Activated CD8-positive, alpha-beta memory T cell treated with anti-CD3 and anti-CD28 coated beads, Interleukin-2, amount 10 ng/mL, durations not matched to agents 7 days and 5 days (primary cell): Measurements from ENCODE around the gene UGT2A3. TPM values are rescaled to one million over a fixed set of nuclear protein-coding genes. Genes with fewer than 3 reads are reported as not detected.

Source experiments
- ATAC-seq: fragments of 150-1000 bp; cut with Tn5 transposase; one replicate; pipeline ENCODE4 v1.10.0; 2021; ENCODE audit warnings: moderate library complexity
- CTCF ChIA-PET: fragments of 350-600 bp; sonication (Branson Sonifier 250); formaldehyde crosslinking; loops from one replicate; lab custom pipeline; 2021; ENCODE audit warnings: antibody characterized with exemption; lab: Charles Lee
- DNase-seq: peaks from one replicate; pipeline ENCODE4 v3.0.0-alpha.2; 2020
- H3K27ac Mint-ChIP-seq: one replicate; pipeline ENCODE4 v1.8.0; 2021; ENCODE audit warnings: mild to moderate bottlenecking, mixed read lengths
- H3K27me3 Mint-ChIP-seq: one replicate; pipeline ENCODE4 v1.8.0; 2021; ENCODE audit warnings: mixed read lengths
- H3K36me3 Mint-ChIP-seq: one replicate; pipeline ENCODE4 v1.8.0; 2021; ENCODE audit warnings: mild to moderate bottlenecking, mixed read lengths
- H3K4me1 Mint-ChIP-seq: one replicate; pipeline ENCODE4 v1.8.0; 2021; ENCODE audit warnings: mixed read lengths
- H3K4me3 Mint-ChIP-seq: one replicate; pipeline ENCODE4 v1.8.0; 2021; ENCODE audit warnings: mild to moderate bottlenecking, moderate library complexity, mixed read lengths
- H3K9me3 Mint-ChIP-seq: one replicate; pipeline ENCODE4 v1.8.0; 2022; ENCODE audit warnings: low read depth, mixed read lengths
- total RNA-seq, 2 experiments: library from RNA; stranded (reverse); gene quantifications; one replicate each; pipeline ENCODE4 v1.2.3, GENCODE V29; 2021

Gene UGT2A3
- total RNA-seq, 2 experiments from 2014 or later: not detected

DNA sequence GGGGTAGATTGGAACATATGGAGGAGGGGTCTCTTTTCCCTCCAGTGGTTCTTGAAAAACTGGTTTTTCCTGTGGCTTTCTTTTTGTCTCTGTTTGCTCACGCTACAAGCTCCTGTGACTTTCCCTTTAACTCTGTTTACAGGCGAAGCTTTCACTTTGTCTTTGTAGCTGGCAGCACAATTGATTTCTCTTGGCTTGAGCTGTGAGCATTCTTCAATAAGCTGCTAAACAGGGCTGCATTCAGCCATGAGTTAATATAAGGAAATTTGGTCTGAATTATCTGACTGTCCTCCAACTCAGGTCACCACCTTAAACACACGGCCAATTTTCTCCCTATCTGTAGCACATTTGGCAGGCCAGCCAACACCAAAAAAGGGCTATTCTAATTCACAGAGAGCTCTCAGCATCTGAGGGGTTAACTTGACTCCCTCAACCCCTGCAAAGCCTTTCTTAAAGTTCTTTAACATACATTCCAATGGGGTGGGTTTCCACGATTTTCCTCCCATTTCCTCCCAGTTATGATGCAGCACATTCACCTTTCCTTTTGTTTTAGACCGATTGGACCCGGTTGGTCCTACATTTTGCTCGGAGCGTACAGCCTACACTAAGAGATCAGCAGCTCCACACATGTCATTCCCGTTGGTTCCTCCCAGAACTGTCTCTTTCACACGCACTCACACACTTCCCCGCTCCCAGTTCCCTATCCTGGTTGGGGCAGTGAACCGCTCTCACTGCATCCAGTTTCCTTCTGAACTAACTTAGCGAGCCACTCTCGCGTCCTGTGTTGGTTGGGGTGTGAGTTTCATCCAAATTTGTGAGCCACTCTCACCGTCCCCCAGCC is 45.4 kb downstream of the UGT2A3 start:
- H3K27me3 Mint-ChIP-seq: no peaks in the 10 kb centered on the region
- no peak overlapping the region for H3K27ac Mint-ChIP-seq
- DNase-seq (no peak), ATAC-seq (no peak)
- H3K9me3 Mint-ChIP-seq: no peaks in the 10 kb centered on the region
- CTCF ChIA-PET: interaction anchor here (0.6 kb wide), 1 partner anchor 216 kb away, joined by 6 read pairs; no protein-coding TSS in a partner anchor
- H3K4me1 Mint-ChIP-seq: no peaks in the 10 kb centered on the region
- no peaks in the 10 kb centered on the region for H3K36me3 Mint-ChIP-seq
- H3K4me3 Mint-ChIP-seq: no peak overlapping the region

DNA sequence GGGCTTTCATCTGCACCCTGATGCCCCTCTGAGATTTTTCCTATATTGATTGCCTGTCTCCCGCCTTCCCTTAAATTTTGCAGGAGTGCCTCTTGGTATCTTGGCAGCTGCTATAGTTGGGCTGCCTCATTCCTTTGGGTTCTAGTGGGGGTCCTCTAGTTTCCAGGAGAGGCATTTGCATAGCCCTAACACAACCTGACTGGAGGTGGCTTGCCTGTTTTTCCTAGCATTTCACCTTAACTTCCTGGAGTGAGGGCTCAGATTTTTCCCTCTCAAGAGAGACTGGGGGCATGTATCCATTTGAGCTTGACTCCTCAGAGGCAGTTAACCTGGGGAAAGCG is 46.0 kb downstream of the UGT2A3 start:
- Mint-ChIP-seq H3K27me3 (no peaks in the 10 kb centered on the region), H3K9me3 (no peaks in the 10 kb centered on the region), H3K4me3 (no peak overlapping the region), H3K36me3 (no peaks in the 10 kb centered on the region), H3K4me1 (no peaks in the 10 kb centered on the region), H3K27ac (no peak overlapping the region)
- ATAC-seq (no peak), DNase-seq (no peak)
- CTCF ChIA-PET: no interaction called here

DNA sequence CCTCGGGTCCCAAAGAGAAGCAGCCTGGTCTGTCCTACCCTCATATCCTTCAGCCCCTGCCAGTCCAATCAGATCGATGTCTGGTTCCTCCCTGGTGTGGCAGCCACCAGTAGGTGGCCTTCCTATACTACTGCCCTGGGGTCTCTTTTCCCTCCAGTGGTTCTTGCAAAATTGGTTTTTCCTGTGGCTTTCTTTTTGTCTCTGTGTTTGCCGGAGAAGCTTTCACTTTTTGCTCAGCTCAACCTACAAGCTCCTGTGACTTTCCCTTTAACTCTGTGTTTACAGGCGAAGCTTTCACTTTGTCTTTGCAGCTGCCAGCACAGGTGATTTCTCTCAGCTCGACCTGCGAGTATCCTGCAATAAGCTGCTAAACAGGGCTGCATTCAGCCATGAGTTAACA is 46.8 kb downstream of the UGT2A3 start:
- Mint-ChIP-seq H3K9me3 (no peaks in the 10 kb centered on the region), H3K4me3 (no peak overlapping the region), H3K4me1 (no peaks in the 10 kb centered on the region), H3K27me3 (no peaks in the 10 kb centered on the region), H3K27ac (no peak overlapping the region), H3K36me3 (no peaks in the 10 kb centered on the region)
- CTCF ChIA-PET: no interaction called here
- ATAC-seq: no peak
- DNase-seq: no peak

GRCh38 chr4:68896749-68897148 is 54.9 kb downstream of the UGT2A3 start:
- CTCF ChIA-PET: no interaction called here
- H3K36me3 Mint-ChIP-seq: no peaks in the 10 kb centered on the region
- DNase-seq (no peak), ATAC-seq (no peak)
- no peaks in the 10 kb centered on the region for H3K4me1 Mint-ChIP-seq
- no peaks in the 10 kb centered on the region for H3K9me3 Mint-ChIP-seq
- H3K4me3 Mint-ChIP-seq: no peak overlapping the region
- H3K27ac Mint-ChIP-seq: no peak overlapping the region
- H3K27me3 Mint-ChIP-seq: no peaks in the 10 kb centered on the region

DNA sequence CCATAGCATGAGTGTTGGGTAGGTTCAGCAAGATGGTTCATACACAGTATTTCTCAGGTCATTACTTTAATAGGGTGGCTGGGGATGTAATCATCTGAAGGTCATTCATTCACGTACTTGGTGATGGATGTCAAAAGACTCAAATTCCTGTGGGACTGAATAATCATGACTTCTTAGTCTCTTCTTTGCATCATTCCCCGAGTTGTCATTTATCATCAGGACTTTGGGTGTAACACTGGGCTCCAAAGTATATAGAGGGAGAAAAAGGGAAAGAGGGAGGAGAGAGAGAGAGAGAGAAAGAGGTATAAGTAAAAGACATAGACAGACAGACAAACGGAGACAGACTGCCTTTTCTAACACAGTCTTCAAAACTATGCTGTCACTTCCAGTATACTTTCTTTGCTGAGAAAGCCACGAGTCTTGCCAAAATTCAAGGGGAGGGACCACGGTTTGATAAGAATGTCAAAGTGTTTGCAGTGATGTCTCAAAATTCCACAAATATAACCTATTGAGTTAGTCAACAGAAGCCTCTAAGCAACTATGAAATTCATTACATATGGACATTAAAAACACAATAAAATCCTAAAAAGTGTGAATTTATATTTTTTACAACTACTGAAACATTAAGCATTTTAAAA is 55.9 kb downstream of the UGT2A3 start:
- Mint-ChIP-seq H3K4me1 (no peaks in the 10 kb centered on the region), H3K4me3 (no peak overlapping the region), H3K27ac (no peak overlapping the region), H3K36me3 (no peaks in the 10 kb centered on the region), H3K27me3 (no peaks in the 10 kb centered on the region), H3K9me3 (no peaks in the 10 kb centered on the region)
- CTCF ChIA-PET: no interaction called here
- ATAC-seq: no peak
- DNase-seq: no peak

GRCh38 chr4:68892861-68893260 is 58.7 kb downstream of the UGT2A3 start:
- H3K36me3 Mint-ChIP-seq: no peaks in the 10 kb centered on the region
- DNase-seq (no peak), ATAC-seq (no peak)
- CTCF ChIA-PET: no interaction called here
- no peak overlapping the region for H3K27ac Mint-ChIP-seq
- H3K27me3 Mint-ChIP-seq: no peaks in the 10 kb centered on the region
- H3K9me3 Mint-ChIP-seq: no peaks in the 10 kb centered on the region
- H3K4me1 Mint-ChIP-seq: no peaks in the 10 kb centered on the region
- no peak overlapping the region for H3K4me3 Mint-ChIP-seq

DNA sequence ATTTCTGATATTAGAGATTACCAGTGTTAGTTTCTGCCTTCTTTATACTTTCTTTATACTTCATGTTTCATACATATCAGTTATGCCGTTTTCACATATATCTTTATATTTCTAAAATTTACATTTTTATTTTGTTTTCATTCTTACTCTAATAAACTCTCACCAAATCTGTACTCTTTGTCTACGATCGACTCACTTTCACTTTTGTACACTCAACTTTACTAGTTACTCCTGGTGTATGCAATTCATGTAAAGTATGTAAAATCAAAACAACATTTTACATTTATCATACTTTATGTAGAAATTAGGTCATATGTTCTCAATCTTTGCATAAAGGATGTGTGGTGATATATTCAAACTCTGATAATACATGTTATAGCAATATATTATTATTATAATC is 59.9 kb downstream of the UGT2A3 start:
- H3K9me3 Mint-ChIP-seq: no peaks in the 10 kb centered on the region
- H3K4me1 Mint-ChIP-seq: no peaks in the 10 kb centered on the region
- no peaks in the 10 kb centered on the region for H3K36me3 Mint-ChIP-seq
- no peak for ATAC-seq
- CTCF ChIA-PET: no interaction called here
- H3K4me3 Mint-ChIP-seq: no peak overlapping the region
- no peak for DNase-seq
- H3K27me3 Mint-ChIP-seq: no peaks in the 10 kb centered on the region
- no peak overlapping the region for H3K27ac Mint-ChIP-seq

GRCh38 chr4:68885545-68885944 is 66.1 kb downstream of the UGT2A3 start:
- no peak overlapping the region for H3K4me3 Mint-ChIP-seq
- no peak for ATAC-seq
- no peaks in the 10 kb centered on the region for H3K27me3 Mint-ChIP-seq
- no peaks in the 10 kb centered on the region for H3K36me3 Mint-ChIP-seq
- DNase-seq: no peak
- H3K9me3 Mint-ChIP-seq: no peaks in the 10 kb centered on the region
- no peak overlapping the region for H3K27ac Mint-ChIP-seq
- CTCF ChIA-PET: no interaction called here
- H3K4me1 Mint-ChIP-seq: no peaks in the 10 kb centered on the region

GRCh38 chr4:68883870-68884269 is 67.7 kb downstream of the UGT2A3 start:
- Mint-ChIP-seq H3K9me3 (no peaks in the 10 kb centered on the region), H3K4me1 (no peaks in the 10 kb centered on the region), H3K36me3 (no peaks in the 10 kb centered on the region), H3K27ac (no peak overlapping the region), H3K27me3 (no peaks in the 10 kb centered on the region), H3K4me3 (no peak overlapping the region)
- ATAC-seq: no peak
- CTCF ChIA-PET: no interaction called here
- DNase-seq: no peak

Other genes with a start within 250 kb of the UGT2A3 start
- not detected for gene UGT2B10, start 135.8 kb downstream of the UGT2A3 start, total RNA-seq
- not detected for gene UGT2B7, start 144.7 kb upstream of the UGT2A3 start, total RNA-seq